GM20000 (cell line): ENCODE measurements around the gene CHRM1.

Experiments
- DNase-seq: peaks from one replicate; pipeline ENCODE4 v3.0.0; 2012; ENCODE audit warnings: low spot score
- CTCF ChIP-seq: IDR thresholded peaks from 2 replicates; pipeline ENCODE4 v1.5.1; 2012; ENCODE audit warnings: mild to moderate bottlenecking, control low read depth; ENCODE audit errors: extremely low read depth, missing control alignments

CHRM1 gene

DNA sequence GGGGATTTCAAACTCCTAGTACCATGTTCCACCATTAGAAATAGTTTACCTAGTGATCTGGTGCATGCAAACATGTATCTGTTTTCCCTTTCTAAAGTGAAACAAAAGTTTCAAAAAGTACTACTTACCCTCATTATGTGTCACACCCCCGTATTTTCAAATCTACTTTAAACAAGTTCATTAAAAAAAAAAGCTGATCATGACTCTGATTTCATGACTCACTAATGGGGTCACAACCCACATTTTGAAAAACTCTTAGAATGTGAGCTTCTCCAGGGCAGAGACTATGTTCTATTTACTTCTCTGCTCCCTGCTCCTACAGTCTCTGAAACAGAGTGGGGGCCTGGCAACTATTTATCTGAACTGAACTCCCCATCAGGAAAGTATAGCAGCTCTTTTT lies 18.2 kb downstream of the CHRM1 start:
- no peak for DNase-seq
- TF ChIP-seq CTCF, result no peak

- DNase-seq, result no peak
- no peak for TF ChIP-seq CTCF
Measured at GRCh38 chr11:62898027-62898426, 23.1 kb downstream of the CHRM1 start.

DNA sequence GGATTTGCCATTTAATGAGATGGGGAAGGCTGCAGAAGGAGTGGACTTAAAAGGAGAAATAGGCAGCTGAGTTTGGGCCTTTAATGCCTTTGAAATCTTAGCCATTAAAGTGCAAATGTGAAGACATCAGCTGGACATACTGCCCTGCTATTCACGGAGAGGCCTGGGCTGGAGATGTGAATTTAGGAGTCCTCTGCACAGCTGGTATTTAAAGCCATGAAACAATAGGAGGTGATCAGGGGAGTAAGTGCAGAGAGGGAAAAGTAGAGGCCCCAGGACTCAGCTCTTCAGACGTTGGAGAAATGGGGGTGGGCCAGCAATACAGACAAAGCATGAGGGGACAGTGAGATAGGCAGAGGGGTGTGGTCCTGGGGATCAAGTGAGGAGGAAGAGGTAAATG lies 23.9 kb downstream of the CHRM1 start:
- no peak for DNase-seq
- TF ChIP-seq CTCF, result no peak

DNA sequence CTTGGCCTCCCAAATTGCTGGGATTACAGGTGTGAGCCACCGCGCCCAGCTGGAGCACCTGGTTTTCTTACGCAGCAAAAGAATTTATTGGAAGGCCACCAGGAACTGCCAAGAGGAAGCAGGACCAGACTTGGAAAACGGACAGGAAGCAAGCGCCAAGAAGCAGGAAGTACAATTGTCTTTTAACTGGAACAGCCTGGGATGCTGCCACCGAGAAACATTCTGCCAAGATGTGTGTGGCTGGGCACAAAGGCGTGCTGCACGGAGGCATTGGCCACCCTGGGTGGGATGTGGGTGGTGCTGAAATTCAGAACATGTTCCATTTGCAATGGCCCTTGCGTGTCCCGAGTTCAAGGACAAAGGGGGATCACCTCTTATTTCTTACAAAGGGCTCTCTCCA lies 25.1 kb downstream of the CHRM1 start:
- no peak for TF ChIP-seq CTCF
- DNase-seq, result no peak

- no peak for TF ChIP-seq CTCF
- no peak for DNase-seq
Measured at GRCh38 chr11:62895501-62895900, 25.7 kb downstream of the CHRM1 start.

GRCh38 chr11:62892077-62892922 lies 28.9 kb downstream of the CHRM1 start:
- DNase-seq, result no peak
- TF ChIP-seq CTCF, result no peak

DNA sequence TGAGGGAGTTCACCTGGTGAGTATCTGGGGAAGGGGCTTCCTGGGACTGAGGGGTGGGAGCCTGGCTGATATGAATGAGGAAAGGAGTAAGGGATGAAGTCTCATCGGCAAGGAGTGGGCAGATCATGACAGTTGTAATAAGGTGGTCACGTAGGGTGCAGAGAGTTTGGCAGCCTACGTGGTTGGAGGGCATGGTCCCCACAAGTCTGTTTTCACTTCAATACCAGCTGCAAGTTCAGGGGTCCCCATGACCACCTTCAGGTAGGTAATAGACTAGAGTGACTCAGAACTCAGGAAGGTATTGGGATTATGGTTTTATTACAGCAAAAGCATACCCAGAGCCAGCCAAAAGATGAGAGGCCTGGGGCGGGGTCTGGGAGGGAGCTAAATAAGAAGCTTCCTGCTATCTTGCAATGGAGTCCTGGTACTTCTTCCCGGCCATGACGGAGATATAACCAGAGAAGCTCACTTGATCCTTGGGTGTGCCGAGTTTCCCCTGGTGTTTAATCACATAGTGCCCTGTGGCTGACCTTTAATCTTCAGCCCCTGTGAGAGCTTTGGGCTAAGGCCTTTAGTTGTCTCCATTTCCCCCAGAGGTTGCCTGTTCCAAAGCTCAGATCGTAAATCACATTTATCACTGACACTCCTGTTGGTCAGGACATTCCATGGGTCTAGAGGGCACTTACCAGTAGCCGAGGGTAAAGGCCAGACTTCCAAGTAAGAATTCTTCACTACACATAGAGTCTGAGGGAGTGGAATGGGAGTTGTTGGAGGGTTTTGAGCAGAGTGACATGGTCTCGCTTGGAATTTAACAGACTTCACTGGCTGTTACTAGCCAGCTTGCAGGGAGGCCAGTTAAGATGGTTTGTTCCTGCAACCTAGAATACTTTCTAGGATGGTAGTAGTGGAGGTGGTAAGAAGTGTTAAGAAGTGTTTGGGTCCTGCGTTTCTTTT lies 31.4 kb downstream of the CHRM1 start:
- no peak for DNase-seq
- TF ChIP-seq CTCF, result no peak
